Activated B cell treated with CpG ODN at 0.5 μM for 24 hours (primary cell): Measurements from ENCODE around the gene OSBPL3. TPM values are rescaled to one million over a fixed set of nuclear protein-coding genes. Genes with fewer than 3 reads are reported as not detected.

Experiments used
- ATAC-seq: fragments of 200-7000 bp; cut with Tn5 transposase; one replicate; pipeline ENCODE4 v1.10.0; 2021; ENCODE audit warnings: low read depth, mild to moderate bottlenecking, moderate library complexity
- CTCF ChIA-PET: fragments of 350-600 bp; sonication (Branson Sonifier 250); formaldehyde crosslinking; loops from one replicate; lab custom pipeline; 2021; ENCODE audit warnings: antibody characterized with exemption; lab: Charles Lee
- POLR2A ChIA-PET: fragments of 350-600 bp; sonication (Branson Sonifier 250); formaldehyde crosslinking; loops from one replicate; lab custom pipeline; 2021; ENCODE audit warnings: antibody characterized with exemption; lab: Charles Lee
- DNase-seq: peaks from one replicate; pipeline ENCODE4 v3.0.0; 2022
- H3K27ac Mint-ChIP-seq: one replicate; pipeline ENCODE4 v1.8.0; 2020; ENCODE audit warnings: mixed read lengths
- H3K27me3 Mint-ChIP-seq: one replicate; pipeline ENCODE4 v1.8.0; 2021; ENCODE audit warnings: mixed read lengths
- H3K36me3 Mint-ChIP-seq: one replicate; pipeline ENCODE4 v1.8.0; 2021; ENCODE audit warnings: low read depth, mixed read lengths
- H3K4me1 Mint-ChIP-seq: one replicate; pipeline ENCODE4 v1.8.0; 2021; ENCODE audit warnings: mixed read lengths
- H3K4me3 Mint-ChIP-seq: one replicate; pipeline ENCODE4 v1.8.0; 2020; ENCODE audit warnings: mild to moderate bottlenecking, mixed read lengths
- H3K9me3 Mint-ChIP-seq: one replicate; pipeline ENCODE4 v1.8.0; 2020; ENCODE audit warnings: mixed read lengths
- CTCF ChIP-seq: fragments of 200-600 bp; IDR thresholded peaks from one replicate; pipeline ENCODE4 v1.8.0; 2022; ENCODE audit warnings: antibody characterized with exemption, mild to moderate bottlenecking
- intact Hi-C: fragments of 100-400 bp; cut with micrococcal nuclease; formaldehyde crosslinking; loops from one replicate; pipeline ENCODE4 v1.15.1; 2024
- total RNA-seq: library from RNA; stranded (reverse); gene quantifications from 2 replicates; pipeline ENCODE4 v1.2.3, GENCODE V29; 2022

Gene OSBPL3
- total RNA-seq, 1 donor from 2014 or later: 33.3 TPM

- ATAC-seq (no peak), DNase-seq (no peak)
- intact Hi-C loops: no loop called here
- H3K27me3 Mint-ChIP-seq: no peaks in the 10 kb centered on the region
- no peak overlapping the region for H3K27ac Mint-ChIP-seq
- no peak overlapping the region for H3K4me3 Mint-ChIP-seq
- ChIA-PET POLR2A (no interaction called here), CTCF (no interaction called here)
- H3K9me3 Mint-ChIP-seq: peaks cover 5% of the 10 kb centered on the region
- no peaks in the 10 kb centered on the region for H3K36me3 Mint-ChIP-seq
- TF ChIP-seq CTCF: no peak
- H3K4me1 Mint-ChIP-seq: peaks cover 6% of the 10 kb centered on the region
These were observed 198.9 kb downstream of the OSBPL3 start for GRCh38 chr7:24781106-24781505.

- H3K4me3 Mint-ChIP-seq: no peak overlapping the region
- ATAC-seq: no peak
- peaks cover 5% of the 10 kb centered on the region for H3K9me3 Mint-ChIP-seq
- ChIA-PET POLR2A (no interaction called here), CTCF (interaction anchor here (1.1 kb wide), 1 partner anchor 33 kb away, joined by 3 read pairs; no protein-coding TSS in a partner anchor)
- no peak for DNase-seq
- H3K4me1 Mint-ChIP-seq: peaks cover 6% of the 10 kb centered on the region
- intact Hi-C loops: no loop called here
- H3K27me3 Mint-ChIP-seq: no peaks in the 10 kb centered on the region
- no peak overlapping the region for H3K27ac Mint-ChIP-seq
- no peak for TF ChIP-seq CTCF
- H3K36me3 Mint-ChIP-seq: no peaks in the 10 kb centered on the region
These were observed 200.7 kb downstream of the OSBPL3 start for GRCh38 chr7:24779283-24779655.

- no peak overlapping the region for H3K27ac Mint-ChIP-seq
- POLR2A ChIA-PET: no interaction called here
- no peak overlapping the region for H3K4me3 Mint-ChIP-seq
- H3K9me3 Mint-ChIP-seq: peaks cover 4% of the 10 kb centered on the region
- TF ChIP-seq CTCF: no peak
- CTCF ChIA-PET: interaction anchor here (1.1 kb wide), 1 partner anchor 33 kb away, joined by 3 read pairs; no protein-coding TSS in a partner anchor
- ATAC-seq: no peak
- no peaks in the 10 kb centered on the region for H3K27me3 Mint-ChIP-seq
- no peaks in the 10 kb centered on the region for H3K36me3 Mint-ChIP-seq
- DNase-seq: no peak
- H3K4me1 Mint-ChIP-seq: peaks cover 6% of the 10 kb centered on the region
- intact Hi-C loops: no loop called here
These were observed 201.3 kb downstream of the OSBPL3 start for GRCh38 chr7:24778543-24779282.

GRCh38 chr7:24777806-24778205 lies 202.2 kb downstream of the OSBPL3 start:
- ATAC-seq (no peak), DNase-seq (no peak)
- H3K9me3 Mint-ChIP-seq: no peaks in the 10 kb centered on the region
- H3K27ac Mint-ChIP-seq: no peak overlapping the region
- intact Hi-C loops: no loop called here
- H3K36me3 Mint-ChIP-seq: no peaks in the 10 kb centered on the region
- CTCF ChIA-PET: no interaction called here
- no peaks in the 10 kb centered on the region for H3K27me3 Mint-ChIP-seq
- POLR2A ChIA-PET: interaction anchor here (0.7 kb wide), 1 partner anchor 1597 kb away, joined by 3 read pairs; no protein-coding TSS in a partner anchor
- peaks cover 6% of the 10 kb centered on the region for H3K4me1 Mint-ChIP-seq
- TF ChIP-seq CTCF: no peak
- H3K4me3 Mint-ChIP-seq: no peak overlapping the region

GRCh38 chr7:24773646-24774045 lies 206.3 kb downstream of the OSBPL3 start:
- TF ChIP-seq CTCF: no peak
- intact Hi-C loops: no loop called here
- peaks cover 10% of the 10 kb centered on the region for H3K9me3 Mint-ChIP-seq
- H3K4me1 Mint-ChIP-seq: peaks cover 2% of the 10 kb centered on the region
- no peaks in the 10 kb centered on the region for H3K27me3 Mint-ChIP-seq
- CTCF ChIA-PET: no interaction called here
- H3K36me3 Mint-ChIP-seq: no peaks in the 10 kb centered on the region
- ATAC-seq (no peak), DNase-seq (no peak)
- no peak overlapping the region for H3K27ac Mint-ChIP-seq
- H3K4me3 Mint-ChIP-seq: no peak overlapping the region
- POLR2A ChIA-PET: no interaction called here
